GM19324 (cell line): Measurements from ENCODE around the gene CD276.

Experiments
- ATAC-seq: cut with Tn5 transposase; IDR thresholded peaks from one replicate; pipeline ENCODE4 v1.9.1; 2021; ENCODE audit warnings: mild to moderate bottlenecking, moderate library complexity; ENCODE audit not compliant: unreplicated experiment, low FRiP score

The CD276 gene

DNA sequence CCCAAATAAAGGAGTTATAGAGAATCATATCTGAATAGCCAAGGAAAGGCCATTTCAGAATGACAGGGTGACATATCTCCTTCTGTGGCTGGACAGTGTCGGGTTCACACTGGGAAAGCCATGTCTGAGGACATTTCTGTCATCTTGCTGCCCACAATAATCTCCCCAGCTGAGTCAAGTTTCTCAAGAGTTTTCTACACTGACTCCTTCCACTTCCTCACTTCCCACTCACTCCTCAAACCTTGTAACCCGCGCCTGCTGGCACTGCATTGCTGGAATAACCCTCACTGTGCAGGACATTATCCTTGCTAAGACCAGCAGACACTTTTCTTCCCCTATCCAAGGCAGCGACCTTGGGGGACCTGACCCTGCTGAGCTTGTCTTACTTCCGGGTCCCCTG lies 74.3 kb downstream of the CD276 start:
- no peak for ATAC-seq

DNA sequence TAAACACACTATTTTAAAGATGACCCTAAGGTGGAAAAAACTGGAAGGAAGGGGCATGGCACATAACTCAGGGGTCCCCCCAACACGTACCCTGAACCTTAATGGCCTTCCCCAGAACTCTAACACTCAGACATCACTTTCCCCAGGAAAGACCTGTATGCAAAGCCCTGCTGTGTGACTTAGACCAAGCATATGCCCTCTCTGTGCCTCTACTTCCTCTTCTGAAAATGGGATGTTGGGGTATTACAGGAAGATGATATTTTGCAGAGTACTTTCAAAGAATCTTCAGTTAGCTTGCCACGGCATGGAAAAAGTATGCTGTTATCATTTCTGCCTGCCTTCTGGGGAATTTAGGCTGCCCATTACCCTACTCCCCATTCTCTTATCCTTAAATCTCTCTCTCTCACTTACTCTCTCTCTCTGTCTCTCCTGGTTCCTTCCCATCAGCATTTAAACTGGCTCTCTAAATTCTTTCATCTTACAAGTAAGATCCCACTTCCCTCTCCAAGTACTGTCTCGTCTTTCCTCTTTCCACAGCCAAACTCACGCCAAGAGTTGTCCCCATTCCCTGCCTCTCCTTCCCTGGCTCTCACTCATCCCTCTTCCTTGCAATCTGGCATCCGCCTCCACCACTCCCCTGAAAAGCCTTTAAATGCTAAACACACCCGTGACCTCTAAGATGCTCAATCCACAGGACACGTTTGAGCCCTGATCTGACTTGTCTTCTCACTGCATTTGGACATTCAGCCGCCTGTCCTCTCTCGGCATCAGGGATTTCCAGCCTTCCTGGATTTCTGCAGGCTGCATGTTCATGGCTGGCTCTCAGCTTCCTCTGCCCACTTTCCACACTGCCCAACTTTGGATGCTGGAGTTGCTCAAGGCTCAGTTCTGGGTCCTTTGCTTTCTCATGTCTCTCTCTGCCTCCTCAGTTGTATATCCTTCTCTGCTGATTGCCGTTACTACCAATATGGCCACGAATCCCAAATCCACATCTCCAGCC lies 76.4 kb downstream of the CD276 start:
- ATAC-seq: no peak

DNA sequence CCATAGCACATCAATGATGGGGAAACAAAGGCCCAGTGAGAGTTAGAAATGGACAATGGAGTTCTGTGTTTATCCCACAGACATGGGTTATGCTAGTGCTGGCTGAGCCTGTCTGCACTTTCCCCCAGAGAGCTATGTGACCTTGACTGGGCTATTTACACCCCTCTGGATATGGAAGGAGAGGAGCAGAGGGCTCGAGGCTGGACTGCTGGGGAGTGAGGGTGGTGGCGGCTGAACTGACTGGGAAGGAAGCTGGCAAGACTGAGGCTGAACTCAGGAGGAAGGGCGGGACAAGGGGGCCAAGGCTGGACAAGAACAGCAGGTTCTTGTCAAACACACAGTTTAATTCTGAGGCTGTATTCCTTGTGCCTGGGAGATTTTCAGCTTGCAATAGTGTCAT lies 79.7 kb downstream of the CD276 start:
- no peak for ATAC-seq
